GM12874 (cell line): ENCODE results near the gene NID1.

Source experiments
- CTCF ChIP-seq: IDR thresholded peaks from 2 replicates; pipeline ENCODE4 v1.5.1; 2011; ENCODE audit warnings: low read depth, mild to moderate bottlenecking, control low read depth, low read length, moderate library complexity; ENCODE audit not compliant: insufficient read depth

Gene NID1

GRCh38 chr1:236079703-236080102 lies 14.8 kb upstream of the NID1 start:
- TF ChIP-seq CTCF = no peak

- no peak for TF ChIP-seq CTCF
These were observed 14.1 kb upstream of the NID1 start for GRCh38 chr1:236078993-236079392.

DNA sequence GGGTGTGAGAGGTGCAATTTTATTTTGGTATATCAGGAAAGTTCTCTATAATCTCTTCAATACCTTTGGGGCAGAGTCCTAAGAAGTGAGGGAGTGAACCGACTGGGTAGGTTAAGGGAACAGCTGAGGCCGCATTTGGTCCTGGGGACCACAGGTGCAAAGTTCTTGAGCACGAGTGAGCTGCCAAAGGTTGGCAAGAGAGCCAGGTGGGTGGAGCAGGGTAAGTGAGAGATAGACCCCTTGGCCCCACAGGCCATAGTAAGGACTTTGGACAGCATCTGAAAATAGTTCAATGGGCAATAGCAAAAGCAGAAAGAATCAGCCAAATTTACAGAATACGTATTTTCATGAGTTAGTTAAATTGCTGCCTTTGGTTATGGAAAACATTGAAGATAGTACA lies 11.0 kb upstream of the NID1 start:
- no peak for TF ChIP-seq CTCF

- no peak for TF ChIP-seq CTCF
These were observed 8.5 kb upstream of the NID1 start for GRCh38 chr1:236073307-236073897.

- TF ChIP-seq CTCF = no peak
These were observed 7.1 kb upstream of the NID1 start for GRCh38 chr1:236072001-236072400.

- no peak for TF ChIP-seq CTCF
These were observed 5.9 kb upstream of the NID1 start for GRCh38 chr1:236070753-236071152.

- TF ChIP-seq CTCF = no peak
These were observed 4.9 kb upstream of the NID1 start for GRCh38 chr1:236069796-236070195.

- TF ChIP-seq CTCF = no peak
These were observed 3.1 kb upstream of the NID1 start for GRCh38 chr1:236067854-236068454.
